GM21526 (cell line): ENCODE data around the gene UGGT2.
"Not testable (repeated sequence)": the region's sequence is repeated elsewhere in the genome, so short reads cannot be mapped to it uniquely, and the experiment has no call there.

ENCODE experiments used
- ATAC-seq: cut with Tn5 transposase; IDR thresholded peaks from one replicate; pipeline ENCODE4 v1.9.1; 2021; ENCODE audit warnings: moderate library complexity; ENCODE audit not compliant: unreplicated experiment, low FRiP score

The UGGT2 gene

DNA sequence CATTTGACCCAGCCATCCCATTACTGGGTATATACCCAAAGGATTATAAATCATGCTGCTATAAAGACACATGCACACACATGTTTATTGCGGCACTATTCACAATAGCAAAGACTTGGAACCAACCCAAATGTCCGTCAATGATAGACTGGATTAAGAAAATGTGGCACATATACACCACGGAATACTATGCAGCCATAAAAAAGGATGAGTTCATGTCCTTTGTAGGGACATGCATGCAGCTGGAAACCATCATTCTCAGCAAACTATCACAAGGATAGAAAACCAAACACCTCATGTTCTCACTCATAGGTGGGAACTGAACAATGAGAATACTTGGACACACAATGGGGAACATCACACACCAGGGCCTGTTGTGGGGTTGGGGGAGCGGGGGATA is 2.2 kb downstream of the UGGT2 start:
- ATAC-seq, result not testable (repeated sequence)

DNA sequence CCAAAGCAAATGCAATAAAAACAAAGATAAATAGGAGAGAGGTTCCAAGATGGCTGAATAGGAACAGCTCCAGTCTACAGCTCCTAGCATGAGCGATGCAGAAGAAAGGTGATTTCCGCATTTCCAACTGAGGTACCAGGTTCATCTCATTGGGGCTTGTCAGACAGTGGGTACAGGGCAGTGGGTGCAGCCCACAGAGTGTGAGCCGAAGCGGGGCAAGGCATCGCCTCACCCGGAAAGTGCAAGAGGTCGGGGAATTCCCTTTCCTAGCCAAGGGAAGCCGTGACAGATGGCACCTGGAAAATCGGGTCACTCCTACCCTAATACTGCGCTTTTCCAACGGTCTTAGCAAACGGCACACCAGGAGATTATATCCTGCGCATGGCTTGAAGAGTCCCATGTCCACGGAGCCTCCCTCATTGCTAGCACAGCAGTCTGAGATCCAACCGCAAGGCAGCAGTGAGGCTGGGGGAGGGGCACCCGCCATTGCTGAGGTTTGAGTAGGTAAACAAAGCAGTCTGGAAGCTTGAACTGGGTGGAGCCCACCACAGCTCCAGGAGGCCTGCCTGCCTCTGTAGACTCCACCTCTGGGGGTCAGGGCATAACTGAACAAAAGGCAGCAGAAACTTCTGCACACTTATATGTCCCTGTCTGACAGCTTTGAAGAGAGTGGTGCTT is 6.6 kb downstream of the UGGT2 start:
- not testable (repeated sequence) for ATAC-seq

DNA sequence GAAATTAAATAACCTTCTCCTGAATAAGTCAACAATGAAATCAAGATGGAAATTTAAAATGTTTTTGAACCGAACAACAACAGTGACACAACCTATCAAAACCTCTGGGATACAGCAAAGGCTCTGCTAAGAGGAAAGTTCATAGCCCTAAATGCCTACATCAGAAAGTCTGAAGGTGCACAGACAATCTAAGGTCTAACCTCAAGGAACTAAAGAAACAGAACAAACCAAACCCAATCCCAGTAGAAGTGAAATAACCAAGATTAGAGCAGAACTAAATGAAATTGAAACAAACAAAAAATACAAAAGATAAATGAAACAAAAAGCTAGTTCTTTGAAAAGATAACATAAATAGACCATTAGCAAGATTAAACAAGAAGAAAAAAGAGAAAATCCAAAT is 9.0 kb downstream of the UGGT2 start:
- ATAC-seq, result no peak

- no peak for ATAC-seq
These were observed 11.7 kb downstream of the UGGT2 start for GRCh38 chr13:96041326-96042110.

DNA sequence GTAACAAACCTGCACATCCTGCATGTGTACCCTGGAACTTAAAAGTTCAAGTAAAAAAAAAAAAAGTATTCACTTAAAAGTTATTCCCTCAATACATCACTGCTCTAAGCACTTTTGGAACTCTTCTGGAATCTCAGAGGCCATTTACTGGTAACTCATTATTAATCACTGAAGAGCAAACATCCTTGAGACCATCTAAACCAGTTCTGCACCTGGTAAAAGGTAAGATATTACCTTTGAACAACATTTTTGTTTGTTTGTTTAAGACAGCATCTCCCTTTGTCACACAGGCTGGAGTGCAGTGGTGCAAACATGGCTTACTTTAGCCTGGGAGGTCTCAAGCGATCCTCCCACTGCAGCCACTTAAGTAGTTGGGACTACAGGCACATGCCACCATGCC is 16.7 kb downstream of the UGGT2 start:
- ATAC-seq, result no peak

GRCh38 chr13:96034662-96035061 is 18.5 kb downstream of the UGGT2 start:
- no peak for ATAC-seq

GRCh38 chr13:96033220-96034015 is 19.8 kb downstream of the UGGT2 start:
- no peak for ATAC-seq

DNA sequence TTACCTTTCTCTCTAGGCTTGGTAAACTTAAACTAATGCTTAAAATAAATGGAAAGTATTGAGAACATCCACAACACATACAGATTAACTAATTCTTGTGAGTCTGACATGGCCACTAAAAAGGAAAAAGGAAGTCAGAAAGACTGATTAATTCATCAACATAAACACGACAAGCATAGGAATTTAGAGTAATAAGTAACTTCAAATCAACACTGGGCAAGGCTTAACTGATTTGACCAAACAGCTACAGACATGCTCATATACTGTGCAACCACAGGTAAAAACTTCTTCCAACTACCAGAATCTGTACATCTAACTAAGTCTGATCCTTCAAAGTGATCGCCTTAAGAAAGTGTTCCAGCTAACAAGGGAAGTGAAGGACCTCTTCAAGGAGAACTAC is 20.5 kb downstream of the UGGT2 start:
- ATAC-seq, result no peak

GRCh38 chr13:96029002-96029401 is 24.2 kb downstream of the UGGT2 start:
- no peak for ATAC-seq

DNA sequence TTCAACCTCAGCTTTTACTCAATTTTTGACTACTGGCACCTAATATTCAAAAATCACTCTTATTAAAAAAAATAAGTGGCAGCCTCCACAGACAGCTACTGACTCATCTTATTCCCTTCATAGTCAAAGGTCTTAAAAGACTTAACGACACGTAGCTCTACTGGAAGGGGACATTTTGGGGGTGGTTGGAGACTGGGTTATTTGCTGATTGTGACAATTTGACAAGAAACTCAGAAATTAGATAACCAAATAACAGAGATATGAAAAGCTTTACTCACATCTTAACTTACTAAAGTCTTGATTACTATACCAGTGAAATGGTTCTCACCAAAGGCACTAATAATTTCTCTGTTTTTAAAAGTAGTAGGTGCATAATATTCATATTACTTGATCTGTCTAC is 25.7 kb downstream of the UGGT2 start:
- ATAC-seq, result no peak

- ATAC-seq, result no peak
These were observed 27.9 kb downstream of the UGGT2 start for GRCh38 chr13:96025283-96025682.

- no peak for ATAC-seq
These were observed 32.3 kb downstream of the UGGT2 start for GRCh38 chr13:96020931-96021330.

GRCh38 chr13:96020155-96020575 is 33.0 kb downstream of the UGGT2 start:
- peak; percentile 88 for ATAC-seq

GRCh38 chr13:96018135-96018534 is 35.1 kb downstream of the UGGT2 start:
- ATAC-seq, result no peak

GRCh38 chr13:96011291-96011872 is 41.8 kb downstream of the UGGT2 start:
- ATAC-seq, result no peak

- ATAC-seq, result no peak
These were observed 49.9 kb downstream of the UGGT2 start for GRCh38 chr13:96003304-96003703.

- ATAC-seq, result no peak
These were observed 50.7 kb downstream of the UGGT2 start for GRCh38 chr13:96002322-96003131.

DNA sequence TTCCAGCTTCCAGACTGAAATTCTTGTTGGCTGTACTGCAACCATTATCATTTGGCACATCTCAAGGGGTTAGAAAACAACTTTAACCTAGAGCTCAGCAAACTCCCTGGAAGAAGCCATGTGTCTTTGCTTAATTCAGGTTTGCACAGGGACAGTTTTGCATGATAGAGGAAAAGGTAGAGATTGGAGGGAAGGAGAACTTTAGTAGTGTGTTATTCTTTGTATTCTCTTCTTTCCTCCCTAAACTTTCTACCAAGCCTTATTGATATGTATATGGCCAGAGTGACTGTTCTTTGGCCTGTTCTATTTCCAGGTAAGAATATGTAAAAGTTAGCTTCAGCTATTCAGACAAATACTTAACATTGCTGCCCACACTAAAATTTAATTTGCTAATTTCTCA is 53.1 kb downstream of the UGGT2 start:
- ATAC-seq, result no peak

GRCh38 chr13:95987841-95988240 is 65.4 kb downstream of the UGGT2 start:
- ATAC-seq, result no peak

- no peak for ATAC-seq
These were observed 71.1 kb downstream of the UGGT2 start for GRCh38 chr13:95982144-95982543.
